Activated T-cell treated with anti-CD3 and anti-CD28 coated beads for 4 hours (primary cell): Measurements from ENCODE around the gene GTPBP3.
"Not testable (repeated sequence)": the region's sequence is repeated elsewhere in the genome, so short reads cannot be mapped to it uniquely, and the experiment has no call there.

Source experiments
- DNase-seq: peaks from one replicate; pipeline ENCODE4 v3.0.0-alpha.2; 2020

Gene GTPBP3, protein sequence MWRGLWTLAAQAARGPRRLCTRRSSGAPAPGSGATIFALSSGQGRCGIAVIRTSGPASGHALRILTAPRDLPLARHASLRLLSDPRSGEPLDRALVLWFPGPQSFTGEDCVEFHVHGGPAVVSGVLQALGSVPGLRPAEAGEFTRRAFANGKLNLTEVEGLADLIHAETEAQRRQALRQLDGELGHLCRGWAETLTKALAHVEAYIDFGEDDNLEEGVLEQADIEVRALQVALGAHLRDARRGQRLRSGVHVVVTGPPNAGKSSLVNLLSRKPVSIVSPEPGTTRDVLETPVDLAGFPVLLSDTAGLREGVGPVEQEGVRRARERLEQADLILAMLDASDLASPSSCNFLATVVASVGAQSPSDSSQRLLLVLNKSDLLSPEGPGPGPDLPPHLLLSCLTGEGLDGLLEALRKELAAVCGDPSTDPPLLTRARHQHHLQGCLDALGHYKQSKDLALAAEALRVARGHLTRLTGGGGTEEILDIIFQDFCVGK

GRCh38 chr19:17336872-17337674 lies at the start of gene GTPBP3:
TSS of gene GTPBP3 (plus strand) at chr19:17337553. CDS start at chr19:17337612, 59 bp downstream.
- DNase-seq = peak; percentile 93

GRCh38 chr19:17289489-17289888 lies 47.9 kb upstream of the GTPBP3 start:
- DNase-seq = peak; percentile 18

- peak; percentile 75 for DNase-seq
These were observed 44.9 kb upstream of the GTPBP3 start for GRCh38 chr19:17292301-17293074.

DNA sequence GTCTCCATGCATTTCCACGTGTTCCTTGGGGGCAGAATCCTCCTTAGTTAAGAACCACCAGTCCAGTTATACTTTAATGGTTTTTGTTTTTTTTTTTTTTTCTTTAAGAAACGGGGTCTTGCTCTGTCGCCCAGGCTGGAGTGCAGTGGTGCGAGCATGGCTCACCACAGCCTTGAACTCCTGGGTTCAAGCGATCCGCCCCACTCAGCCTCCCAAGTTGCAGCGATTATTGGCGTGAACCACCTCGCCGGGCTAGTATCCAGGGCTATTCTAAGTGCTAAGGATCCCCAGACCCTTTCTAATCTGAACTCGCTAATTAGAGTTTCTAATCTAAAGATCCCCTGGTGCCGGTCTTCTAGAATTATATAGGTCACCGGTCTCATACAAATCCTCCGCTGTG lies 43.7 kb upstream of the GTPBP3 start:
- no peak for DNase-seq

GRCh38 chr19:17294051-17294891 lies 43.1 kb upstream of the GTPBP3 start:
- DNase-seq = peak; percentile 33

- not testable (repeated sequence) for DNase-seq
These were observed 41.8 kb upstream of the GTPBP3 start for GRCh38 chr19:17295551-17295950.

- DNase-seq = no peak
These were observed 41.1 kb upstream of the GTPBP3 start for GRCh38 chr19:17296273-17296672.

DNA sequence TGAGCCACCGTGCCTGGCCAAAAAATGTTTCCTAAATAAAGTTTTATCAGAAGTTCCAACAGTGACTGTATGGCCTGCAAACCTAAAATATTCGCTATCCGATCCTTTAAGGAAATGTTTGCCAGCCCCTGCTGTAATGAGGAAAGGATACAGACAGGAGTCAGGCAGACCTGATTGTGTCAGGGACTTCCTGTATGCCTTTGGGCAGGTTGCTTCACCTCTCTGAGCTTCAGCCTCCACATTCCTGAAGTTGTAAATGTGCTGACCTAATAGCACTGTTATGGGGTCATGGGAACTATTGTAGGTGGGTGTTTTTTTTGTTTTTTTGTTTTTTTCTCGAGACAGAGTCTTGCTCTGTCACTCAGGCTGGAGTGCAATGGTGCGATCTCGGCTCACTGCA lies 40.4 kb upstream of the GTPBP3 start:
- no peak for DNase-seq

DNA sequence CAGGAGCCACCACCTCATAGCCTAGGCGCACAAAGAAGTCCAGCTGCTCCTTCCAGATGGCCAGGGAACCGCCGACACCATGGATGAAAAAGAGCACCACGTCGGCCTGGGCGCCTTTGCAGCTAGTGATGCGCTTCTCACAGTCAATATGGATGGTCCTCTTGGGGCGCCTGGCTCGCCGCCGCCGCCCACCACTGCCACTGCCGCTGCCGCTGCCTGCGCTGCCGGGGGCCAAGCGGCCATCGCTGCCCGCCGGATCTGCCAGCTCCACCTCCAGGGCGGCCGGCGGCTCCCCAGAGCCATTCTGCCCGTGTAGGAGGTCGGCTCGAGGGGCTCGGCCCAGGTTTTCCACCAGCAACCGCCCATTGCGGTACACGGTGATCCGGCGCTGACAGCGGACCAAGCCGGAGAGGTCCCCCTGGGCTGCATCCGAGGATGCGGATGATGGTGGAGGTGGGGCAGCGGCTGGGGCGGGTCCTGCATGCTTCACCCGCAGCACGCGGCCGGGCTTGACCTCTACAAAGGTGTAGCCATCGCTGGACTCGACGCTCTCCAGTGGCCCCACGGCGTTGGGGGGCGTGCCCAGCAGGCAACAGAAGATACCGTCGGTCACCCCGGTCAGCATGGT lies 36.2 kb upstream of the GTPBP3 start:
- no peak for DNase-seq

- DNase-seq = peak; percentile 34
These were observed 34.8 kb upstream of the GTPBP3 start for GRCh38 chr19:17302391-17303166.

DNA sequence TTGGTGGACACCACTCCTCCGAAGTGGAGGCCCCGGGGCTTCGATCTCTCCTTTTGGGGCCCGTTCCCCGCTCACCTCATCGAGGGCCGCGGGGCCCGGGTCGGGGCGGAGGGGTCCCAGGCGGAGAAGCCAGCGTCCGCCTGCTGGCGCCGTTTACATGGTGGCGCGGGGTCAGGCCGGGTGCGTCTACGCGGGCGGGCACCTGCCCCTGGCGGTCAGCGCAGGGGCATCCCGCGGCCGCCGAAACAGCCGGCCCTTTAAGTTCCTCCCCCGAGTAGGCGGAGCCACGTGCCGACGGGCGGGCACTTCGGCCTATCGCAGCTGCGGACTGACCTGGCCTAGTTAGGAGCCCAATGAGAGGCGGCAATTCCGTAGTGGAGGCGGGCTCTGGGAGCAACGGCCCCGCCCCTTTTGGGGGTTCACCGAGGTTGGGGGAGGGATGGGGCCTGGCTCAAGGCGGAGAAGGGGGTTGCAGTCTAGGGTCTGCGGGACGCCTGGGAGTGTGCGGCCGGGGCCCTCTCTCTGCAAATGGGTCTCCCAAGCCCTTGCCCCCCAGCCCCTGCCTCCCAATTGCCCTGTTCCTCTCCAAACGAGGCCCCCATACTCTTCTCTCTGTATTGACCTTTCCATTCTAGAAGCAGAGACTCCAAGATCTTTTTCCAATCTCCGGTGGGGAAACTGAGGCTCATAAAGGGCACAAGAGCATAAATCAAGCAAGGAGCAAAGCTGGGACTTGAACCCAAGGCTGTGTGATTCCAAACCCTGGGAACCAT lies 34.0 kb upstream of the GTPBP3 start, which contains the start of gene ABHD8:
Gene ABHD8 (minus strand): TSS at position 259 of the 773 bp plus-strand sequence. CDS start 1,809 bp downstream, outside the sequence.
- peak; percentile 88 for DNase-seq

- no peak for DNase-seq
These were observed 33.4 kb upstream of the GTPBP3 start for GRCh38 chr19:17303940-17304267.

DNA sequence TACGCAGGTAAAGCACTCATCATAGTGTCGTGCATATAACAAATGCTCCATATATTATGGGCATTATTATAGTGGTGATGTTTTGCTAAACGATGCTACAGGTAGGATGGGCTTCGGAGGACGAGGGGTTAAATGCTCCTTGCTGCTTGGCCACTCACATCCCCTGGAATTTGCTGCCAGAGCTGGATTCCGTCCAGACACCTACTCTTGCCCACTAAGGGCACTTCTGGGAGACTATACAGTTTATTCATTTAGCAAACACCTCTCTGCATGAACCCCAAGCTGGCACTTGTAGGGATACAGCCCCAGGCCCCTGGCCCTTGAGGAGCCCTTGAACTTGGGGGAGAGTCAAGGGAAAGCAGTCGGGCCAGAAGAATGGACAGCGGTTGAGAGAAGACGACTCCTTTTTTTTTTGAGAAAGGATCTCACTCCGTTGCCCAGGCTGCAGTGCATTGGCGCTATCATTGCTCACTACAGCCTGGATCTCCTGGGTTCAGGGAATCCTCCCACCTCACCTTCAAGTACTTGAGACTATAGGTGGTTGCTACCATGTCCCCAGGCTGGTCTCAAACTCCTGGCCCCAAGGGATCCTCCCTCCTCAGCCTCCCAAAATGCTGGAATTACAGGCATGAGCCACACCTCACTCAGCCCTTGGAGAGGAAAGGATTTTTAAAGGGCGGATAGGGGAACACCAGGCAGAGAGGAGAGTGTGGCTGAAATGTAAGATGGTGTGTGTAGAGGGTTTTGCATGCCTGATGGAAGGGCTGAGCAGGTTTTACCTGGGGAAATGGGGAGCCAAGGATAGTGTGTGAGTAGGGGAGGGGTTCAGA lies 32.8 kb upstream of the GTPBP3 start:
- no peak for DNase-seq

- DNase-seq = no peak
These were observed 32.2 kb upstream of the GTPBP3 start for GRCh38 chr19:17305216-17305516.

DNA sequence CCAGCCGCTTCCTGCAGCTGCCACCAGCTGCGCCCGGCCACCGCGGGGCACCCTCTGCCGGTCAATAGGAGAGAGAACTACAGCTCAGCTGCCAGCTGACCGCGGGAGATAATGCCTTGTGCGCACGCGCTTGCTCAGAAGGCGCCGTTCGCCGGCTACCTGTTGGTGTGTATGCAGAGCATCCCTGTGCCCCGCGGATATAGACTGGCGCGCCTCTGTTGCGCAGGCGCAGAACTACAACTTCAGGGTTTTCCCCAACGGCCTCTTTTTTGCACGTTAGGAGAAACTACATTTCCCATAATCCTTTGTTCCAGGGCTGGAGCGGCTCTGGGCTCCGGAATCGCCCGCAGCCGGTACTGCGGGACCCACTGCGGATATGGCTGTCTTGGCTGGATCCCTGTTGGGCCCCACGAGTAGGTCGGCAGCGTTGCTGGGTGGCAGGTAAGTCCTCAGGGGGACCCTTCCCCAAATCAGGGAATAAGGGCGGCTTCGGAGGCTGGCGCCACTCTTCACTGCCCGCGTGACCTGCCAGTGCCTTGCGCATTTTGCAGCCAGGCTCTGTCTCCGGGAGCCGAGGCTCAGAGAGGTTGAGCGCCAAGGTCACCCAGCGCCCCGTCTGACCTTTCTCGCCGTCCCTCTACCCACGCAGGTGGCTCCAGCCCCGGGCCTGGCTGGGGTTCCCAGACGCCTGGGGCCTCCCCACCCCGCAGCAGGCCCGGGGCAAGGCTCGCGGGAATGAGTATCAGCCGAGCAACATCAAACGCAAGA lies 31.7 kb upstream of the GTPBP3 start, which contains the start of gene MRPL34:
Gene MRPL34 (plus strand): TSS at position 356 of the 768 bp plus-strand sequence. CDS start 21 bp downstream, at position 377.
- DNase-seq = peak; percentile 83

DNA sequence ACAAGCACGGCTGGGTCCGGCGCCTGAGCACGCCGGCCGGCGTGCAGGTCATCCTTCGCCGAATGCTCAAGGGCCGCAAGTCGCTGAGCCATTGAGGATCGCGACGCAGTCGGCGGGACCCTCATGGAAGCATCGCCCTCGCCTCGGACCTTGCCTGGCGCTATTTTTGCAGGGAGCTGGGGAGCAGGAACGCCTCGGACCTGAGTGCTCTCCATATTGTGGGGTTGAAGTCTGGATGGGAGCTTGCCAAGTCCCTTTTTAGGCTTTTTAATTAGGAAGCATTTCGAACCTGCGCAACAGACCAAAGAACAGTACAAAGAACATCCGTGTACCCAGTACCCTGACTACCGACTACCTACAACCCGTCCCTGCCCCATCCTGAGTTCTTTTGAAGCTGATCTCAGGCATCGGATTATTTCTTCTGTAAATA lies 31.1 kb upstream of the GTPBP3 start:
- no peak for DNase-seq

GRCh38 chr19:17307876-17308377 lies 29.4 kb upstream of the GTPBP3 start:
- no peak for DNase-seq
